Measurements from ENCODE around the gene PXDN. TPM values are rescaled to one million over a fixed set of nuclear protein-coding genes. Genes with fewer than 3 reads are reported as not detected.

Gene PXDN
- total and polyA plus RNA-seq, 2 donors (not counting 1 experiment from before 2014, with no cell fraction given) = 0.21 to 1.4 TPM

GRCh38 chr2:1698188-1698945 is 45.9 kb downstream of the PXDN start:
- no peak overlapping the region for H3K27ac Mint-ChIP-seq

More at GRCh38 chr2:1698188-1698945, 45.9 kb downstream of the PXDN start:
- DNase-seq (no peak), ATAC-seq (ENCODE audit: low read depth) (no peak)
- Histone ChIP-seq H4K20me1 (ENCODE audit: control insufficient read depth, insufficient read depth, low read length, poor library complexity, severe bottlenecking) (no peaks in the 10 kb centered on the region), H3K27ac (ENCODE audit: low read length in 2 of 2) (no peak overlapping the region), H3K79me2 (ENCODE audit: control insufficient read depth, insufficient read depth, low read length) (no peaks in the 10 kb centered on the region), H3K9ac (ENCODE audit: low read length) (no peak overlapping the region), H3K4me2 (replicated peaks; ENCODE audit: low read depth, low read length, poor library complexity, severe bottlenecking) (no peak overlapping the region), H3K4me1 (ENCODE audit: control insufficient read depth in 2 of 2, insufficient read depth in 2 of 2, low read length in 2 of 2) (no peaks in the 10 kb centered on the region), H3K9me3 (ENCODE audit: control extremely low read depth in 1 of 3, control insufficient read depth in 2 of 3, insufficient read depth in 1 of 3, low read length in 2 of 3) (peaks cover 0 to 22% (median 11%) of the 10 kb centered on the region in 3 donors), H2AFZ (ENCODE audit: insufficient read depth, low read depth, low read length, poor library complexity, severe bottlenecking) (no peak overlapping the region), H3K36me3 (replicated peaks in 1 of 2; ENCODE audit: control extremely low read depth in 1 of 2, control insufficient read depth in 1 of 2, extremely low read depth in 1 of 2, insufficient read depth in 2 of 2, low read length in 1 of 2) (no peaks in the 10 kb centered on the region), H3K27me3 (replicated peaks in 1 of 4; ENCODE audit: control extremely low read depth in 1 of 4, control insufficient read depth in 3 of 4, insufficient read depth in 4 of 4, low read length in 3 of 4) (no peaks in the 10 kb centered on the region), H3K4me3 (ENCODE audit: control extremely low read depth in 1 of 5, extremely low read depth in 1 of 5, insufficient read depth in 1 of 5, low read depth in 2 of 5, low read length in 4 of 5) (no peak overlapping the region)
- POLR2A ChIA-PET = no interaction called here
- TF ChIP-seq CTCF (IDR thresholded peaks at IDR 0.05) (no peak), EZH2 (IDR thresholded peaks at IDR 0.05; ENCODE audit: borderline replicate concordance, insufficient read depth, low read depth, low read length, poor library complexity, severe bottlenecking) (no peak)
- CTCF ChIA-PET = no interaction called here
- Mint-ChIP-seq H3K27me3 (no peaks in the 10 kb centered on the region), H3K9me3 (ENCODE audit: insufficient read depth) (peaks cover 6% of the 10 kb centered on the region), H3K4me1 (no peaks in the 10 kb centered on the region), H3K4me3 (no peak overlapping the region)
- intact Hi-C loops (cut with micrococcal nuclease) = no loop called here
- 90% methylated on average over 5 of the region's 10 CpGs for WGBS (ENCODE audit: insufficient coverage)
